Measurements from ENCODE around the gene PRODH2.

Gene PRODH2

GRCh38 chr19:35856546-35857149 is 44.0 kb upstream of the PRODH2 start, which contains the start of gene KIRREL2:
Gene KIRREL2 (plus strand): TSS chr19:35856911. CDS start chr19:35857120, 209 bp downstream.
- in situ Hi-C loops (cut with MboI; ENCODE audit: low pct_unique_long_range_greater_than_20kb, low sequenced_read_pairs, unreplicated experiment): no loop called here
- TF ChIP-seq CTCF (IDR thresholded peaks at IDR 0.05; ENCODE audit: extremely low read depth, insufficient read depth, missing control alignments): no peak
- peak; percentile 60 for DNase-seq (ENCODE audit: low spot score)

GRCh38 chr19:35853038-35853756 is 40.6 kb upstream of the PRODH2 start:
- no peak for DNase-seq (ENCODE audit: low spot score)
- no peak for TF ChIP-seq CTCF (IDR thresholded peaks at IDR 0.05; ENCODE audit: extremely low read depth, insufficient read depth, missing control alignments)
- in situ Hi-C loops (cut with MboI; ENCODE audit: low pct_unique_long_range_greater_than_20kb, low sequenced_read_pairs, unreplicated experiment): no loop called here

- DNase-seq (ENCODE audit: low spot score): no peak
- TF ChIP-seq CTCF (IDR thresholded peaks at IDR 0.05; ENCODE audit: extremely low read depth, insufficient read depth, missing control alignments): no peak
- in situ Hi-C loops (cut with MboI; ENCODE audit: low pct_unique_long_range_greater_than_20kb, low sequenced_read_pairs, unreplicated experiment): no loop called here
Measured at GRCh38 chr19:35852029-35852780, 39.6 kb upstream of the PRODH2 start, which contains the start of gene NPHS1. Gene NPHS1 (minus strand): TSS chr19:35852504. CDS start chr19:35851837, 667 bp downstream.

GRCh38 chr19:35851213-35852028 is 38.8 kb upstream of the PRODH2 start:
- in situ Hi-C loops (cut with MboI; ENCODE audit: low pct_unique_long_range_greater_than_20kb, low sequenced_read_pairs, unreplicated experiment): no loop called here
- TF ChIP-seq CTCF (IDR thresholded peaks at IDR 0.05; ENCODE audit: extremely low read depth, insufficient read depth, missing control alignments): peak; percentile 8
- DNase-seq (ENCODE audit: low spot score): no peak

GRCh38 chr19:35848919-35849505 is 36.4 kb upstream of the PRODH2 start:
- TF ChIP-seq CTCF (IDR thresholded peaks at IDR 0.05; ENCODE audit: extremely low read depth, insufficient read depth, missing control alignments): no peak
- in situ Hi-C loops (cut with MboI; ENCODE audit: low pct_unique_long_range_greater_than_20kb, low sequenced_read_pairs, unreplicated experiment): no loop called here
- no peak for DNase-seq (ENCODE audit: low spot score)

All from GM13977 (cell line).